C4-2B (cell line): ENCODE results near the gene CELSR2.

Source experiments
- H3K27ac ChIP-seq: fragments of 450-650 bp; 2 replicates; pipeline ENCODE4 v1.5.1; 2017
- CTCF ChIP-seq: fragments of 450-650 bp; conservative IDR thresholded peaks from 2 replicates; pipeline ENCODE4 v1.5.1; 2017; ENCODE audit warnings: mild to moderate bottlenecking
- ZFX ChIP-seq: fragments of 450-650 bp; IDR thresholded peaks from 2 replicates; pipeline ENCODE4 v1.6.1; 2017

Gene CELSR2

GRCh38 chr1:109242387-109242786 is 7.0 kb upstream of the CELSR2 start:
- no peak overlapping the region for H3K27ac ChIP-seq
- no peak for TF ChIP-seq ZFX
- TF ChIP-seq CTCF, result no peak

- TF ChIP-seq ZFX, result no peak
- TF ChIP-seq CTCF, result no peak
- H3K27ac ChIP-seq, result no peak overlapping the region
Measured at GRCh38 chr1:109243221-109243620, 6.1 kb upstream of the CELSR2 start.

- TF ChIP-seq ZFX (no peak), CTCF (no peak)
- H3K27ac ChIP-seq, result no peak overlapping the region
Measured at GRCh38 chr1:109243860-109244552, 5.3 kb upstream of the CELSR2 start.

GRCh38 chr1:109246141-109246551 is 3.2 kb upstream of the CELSR2 start:
- TF ChIP-seq ZFX, result no peak
- no peak for TF ChIP-seq CTCF
- H3K27ac ChIP-seq, result no peak overlapping the region

- TF ChIP-seq CTCF (no peak), ZFX (no peak)
- H3K27ac ChIP-seq, result no peak overlapping the region
Measured at GRCh38 chr1:109247401-109248365, 1.7 kb upstream of the CELSR2 start.

GRCh38 chr1:109248444-109248796 is 919 bp upstream of the CELSR2 start:
- no peak overlapping the region for H3K27ac ChIP-seq
- TF ChIP-seq CTCF (no peak), ZFX (no peak)
